ENCODE results near the gene ELAPOR2. TPM values are rescaled to one million over a fixed set of nuclear protein-coding genes. Genes with fewer than 3 reads are reported as not detected.

ELAPOR2 gene
- total and polyA plus RNA-seq, 9 of the 15 experiments (the other 6 are each of a cell fraction or from before 2014, with no cell fraction given), result 9.2 to 72.0 (median 35.0) TPM

- TF ChIP-seq TCF3 (CRISPR knock-in tag; IDR thresholded peaks at IDR 0.05) (0 out of 2 replicates have a peak, but pooled peaks have one; percentile 5), ZNF316 (IDR thresholded peaks at IDR 0.05) (peak; percentile 52), PHF20 (IDR thresholded peaks at IDR 0.05; ENCODE audit: partially characterized antibody) (no peak), CHCHD3 (CRISPR knock-in tag; IDR thresholded peaks at IDR 0.05) (no peak), TCF7 (IDR thresholded peaks at IDR 0.05; ENCODE audit: borderline replicate concordance) (no peak), NFIC (IDR thresholded peaks at IDR 0.05) (0 out of 2 replicates have a peak, but pooled peaks have one; percentile 8), NFYB (IDR thresholded peaks at IDR 0.05; ENCODE audit: extremely low read depth, insufficient read length) (no peak), SREBF2 (CRISPR knock-in tag; IDR thresholded peaks at IDR 0.05) (0 out of 2 replicates have a peak, but pooled peaks have one; percentile 21), NFE2 (IDR thresholded peaks at IDR 0.05; ENCODE audit: low read depth) (0 out of 2 replicates have a peak, but pooled peaks have one; percentile 22), HDAC8 (tag; IDR thresholded peaks at IDR 0.05) (no peak), AFF1 (IDR thresholded peaks at IDR 0.05; ENCODE audit: low read depth in 1 of 2, partially characterized antibody in 2 of 2) (peak in 1 of 2 experiments; percentile 41), ZNF75A (CRISPR knock-in tag; IDR thresholded peaks at IDR 0.05) (no peak), ZNF324 (CRISPR knock-in tag; IDR thresholded peaks at IDR 0.05) (no peak), KLF13 (tag; IDR thresholded peaks at IDR 0.05; ENCODE audit: borderline replicate concordance, low read depth) (no peak), ATF2 (CRISPR knock-in tag; IDR thresholded peaks at IDR 0.05) (no peak), ZHX1 (conservative IDR thresholded peaks at IDR 0.05; ENCODE audit: low read length) (no peak), HNRNPLL (IDR thresholded peaks at IDR 0.05; ENCODE audit: low read depth, low read length, poor library complexity, severe bottlenecking) (no peak), RHOXF2B (CRISPR knock-in tag; conservative IDR thresholded peaks at IDR 0.05) (no peak), SMC3 (conservative IDR thresholded peaks at IDR 0.05; ENCODE audit: insufficient read depth, low read depth, low read length) (no peak), MTA3 (IDR thresholded peaks at IDR 0.05; ENCODE audit: borderline replicate concordance) (no peak), HMG20A (CRISPR knock-in tag; conservative IDR thresholded peaks at IDR 0.05) (no peak)
Measured at GRCh38 chr7:87107949-87108776, 48.7 kb upstream of the ELAPOR2 start (continued).

Data from K562 (cell line).